Activated effector memory CD4-positive, alpha-beta T cell treated with Interleukin-2 at 50 U/mL for 16 hours (primary cell): Measurements from ENCODE around the gene CDH22.

Experiments
- DNase-seq: peaks from one replicate; pipeline ENCODE4 v3.0.0-alpha.2; 2020

The CDH22 gene

GRCh38 chr20:46212252-46212651 is 96.0 kb downstream of the CDH22 start:
- DNase-seq = no peak

GRCh38 chr20:46211331-46211722 is 97.0 kb downstream of the CDH22 start:
- DNase-seq = no peak

- no peak for DNase-seq
These were observed 97.5 kb downstream of the CDH22 start for GRCh38 chr20:46210672-46211330.

GRCh38 chr20:46209930-46210671 is 98.2 kb downstream of the CDH22 start:
- DNase-seq = no peak

GRCh38 chr20:46207793-46208192 is 100.5 kb downstream of the CDH22 start:
- no peak for DNase-seq

GRCh38 chr20:46206992-46207549 is 101.2 kb downstream of the CDH22 start:
- DNase-seq = no peak

- no peak for DNase-seq
These were observed 102.3 kb downstream of the CDH22 start for GRCh38 chr20:46206025-46206424.

GRCh38 chr20:46205349-46205748 is 102.9 kb downstream of the CDH22 start:
- no peak for DNase-seq

GRCh38 chr20:46204594-46205186 is 103.6 kb downstream of the CDH22 start:
- no peak for DNase-seq

GRCh38 chr20:46203510-46203837 is 104.8 kb downstream of the CDH22 start:
- DNase-seq = no peak

- DNase-seq = no peak
These were observed 105.4 kb downstream of the CDH22 start for GRCh38 chr20:46202766-46203509.

GRCh38 chr20:46200582-46201570 is 107.4 kb downstream of the CDH22 start:
- no peak for DNase-seq

GRCh38 chr20:46199198-46199597 is 109.1 kb downstream of the CDH22 start:
- no peak for DNase-seq

- DNase-seq = no peak
These were observed 111.3 kb downstream of the CDH22 start for GRCh38 chr20:46196990-46197389.

GRCh38 chr20:46195264-46196036 is 112.8 kb downstream of the CDH22 start:
- DNase-seq = no peak

- no peak for DNase-seq
These were observed 113.9 kb downstream of the CDH22 start for GRCh38 chr20:46194409-46194808.

GRCh38 chr20:46192376-46192944 is 115.8 kb downstream of the CDH22 start:
- no peak for DNase-seq

GRCh38 chr20:46191611-46192010 is 116.7 kb downstream of the CDH22 start:
- no peak for DNase-seq

GRCh38 chr20:46191168-46191540 is 117.1 kb downstream of the CDH22 start:
- DNase-seq = no peak

GRCh38 chr20:46190478-46191167 is 117.7 kb downstream of the CDH22 start:
- DNase-seq = no peak
